Measurements from ENCODE around the gene POU2F1. TPM values are rescaled to one million over a fixed set of nuclear protein-coding genes. Genes with fewer than 3 reads are reported as not detected.

The POU2F1 gene
- total RNA-seq, 4 donors from 2014 or later, result 8.4 to 32.1 (median 17.5) TPM

DNA sequence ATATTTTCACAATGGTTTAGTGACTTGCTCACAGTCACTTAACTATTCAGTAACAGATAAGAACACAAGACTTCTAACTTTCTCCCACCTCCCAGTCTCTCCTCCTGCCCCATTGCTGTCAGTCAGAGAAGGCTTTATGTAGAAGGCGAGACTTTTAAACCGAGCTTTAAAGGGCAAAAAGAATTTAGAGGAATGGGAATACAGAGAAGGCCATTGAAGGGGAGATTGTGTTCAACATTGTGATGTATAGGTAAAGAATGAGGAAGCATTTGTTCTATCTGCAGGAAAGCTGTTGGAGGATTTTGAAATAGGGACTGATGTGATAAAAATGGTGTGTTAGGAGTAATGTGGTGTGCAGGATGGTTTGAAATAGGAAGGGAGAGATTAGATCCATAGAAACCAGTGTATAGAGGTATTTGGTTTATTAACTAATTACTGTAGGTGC lies 7.3 kb downstream of the POU2F1 start:
- Histone ChIP-seq H3K27me3 (no peaks in the 10 kb centered on the region), H3K36me3 (no peaks in the 10 kb centered on the region), H3K4me1 (peaks cover 26% of the 10 kb centered on the region), H3K9me3 (no peaks in the 10 kb centered on the region), H3K27ac (no peak overlapping the region), H3K4me3 (no peak overlapping the region)
- no peak for DNase-seq (ENCODE audit: low spot score in 2 of 2)
- WGBS, result 69% methylated on average over 2 of the region's 2 CpGs
- TF ChIP-seq EP300 (IDR thresholded peaks at IDR 0.05) (no peak), POLR2A (IDR thresholded peaks at IDR 0.05) (no peak), POLR2AphosphoS5 (IDR thresholded peaks at IDR 0.05) (no peak)
- TF ChIP-seq, protein P1, sequence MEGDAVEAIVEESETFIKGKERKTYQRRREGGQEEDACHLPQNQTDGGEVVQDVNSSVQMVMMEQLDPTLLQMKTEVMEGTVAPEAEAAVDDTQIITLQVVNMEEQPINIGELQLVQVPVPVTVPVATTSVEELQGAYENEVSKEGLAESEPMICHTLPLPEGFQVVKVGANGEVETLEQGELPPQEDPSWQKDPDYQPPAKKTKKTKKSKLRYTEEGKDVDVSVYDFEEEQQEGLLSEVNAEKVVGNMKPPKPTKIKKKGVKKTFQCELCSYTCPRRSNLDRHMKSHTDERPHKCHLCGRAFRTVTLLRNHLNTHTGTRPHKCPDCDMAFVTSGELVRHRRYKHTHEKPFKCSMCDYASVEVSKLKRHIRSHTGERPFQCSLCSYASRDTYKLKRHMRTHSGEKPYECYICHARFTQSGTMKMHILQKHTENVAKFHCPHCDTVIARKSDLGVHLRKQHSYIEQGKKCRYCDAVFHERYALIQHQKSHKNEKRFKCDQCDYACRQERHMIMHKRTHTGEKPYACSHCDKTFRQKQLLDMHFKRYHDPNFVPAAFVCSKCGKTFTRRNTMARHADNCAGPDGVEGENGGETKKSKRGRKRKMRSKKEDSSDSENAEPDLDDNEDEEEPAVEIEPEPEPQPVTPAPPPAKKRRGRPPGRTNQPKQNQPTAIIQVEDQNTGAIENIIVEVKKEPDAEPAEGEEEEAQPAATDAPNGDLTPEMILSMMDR (IDR thresholded peaks at IDR 0.05), result no peak

DNA sequence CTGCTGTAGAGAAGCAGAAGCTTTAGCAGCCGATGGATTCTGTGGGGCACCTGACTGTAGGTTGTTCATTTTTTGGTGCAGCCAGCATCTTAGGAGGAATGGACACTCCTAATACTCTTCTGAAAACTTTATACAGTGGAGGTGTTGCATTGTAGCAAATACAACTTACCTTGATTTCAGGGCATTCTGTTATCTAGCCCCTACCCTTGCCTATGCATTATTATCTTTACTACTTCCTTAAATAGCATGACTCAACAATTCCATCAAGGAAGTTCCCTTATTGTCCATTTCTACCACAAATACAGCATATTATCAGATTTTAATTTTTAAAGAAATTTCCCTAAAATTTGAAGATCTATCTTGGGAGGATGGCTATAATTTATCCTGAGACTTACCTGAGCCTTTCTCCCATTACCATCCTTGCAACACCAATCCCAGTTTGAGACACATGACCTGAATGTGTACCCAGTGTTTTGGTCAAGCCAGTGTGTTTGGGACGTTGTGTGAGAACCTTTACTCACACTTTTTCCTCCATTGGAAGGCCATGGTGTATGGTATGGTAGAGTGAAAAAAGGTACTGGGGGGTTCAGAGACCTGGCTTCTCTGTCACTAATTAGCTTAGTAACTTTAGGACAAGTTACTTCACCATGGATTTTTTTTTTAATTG lies 9.2 kb downstream of the POU2F1 start:
- TF ChIP-seq POLR2AphosphoS5 (IDR thresholded peaks at IDR 0.05) (no peak), EP300 (IDR thresholded peaks at IDR 0.05) (no peak), POLR2A (IDR thresholded peaks at IDR 0.05) (no peak)
- TF ChIP-seq, protein P1 (IDR thresholded peaks at IDR 0.05), result no peak
- Histone ChIP-seq H3K9me3 (no peaks in the 10 kb centered on the region), H3K27ac (no peak overlapping the region), H3K27me3 (no peaks in the 10 kb centered on the region), H3K36me3 (no peaks in the 10 kb centered on the region), H3K4me3 (no peak overlapping the region), H3K4me1 (peaks cover 27% of the 10 kb centered on the region)
- DNase-seq (ENCODE audit: low spot score in 2 of 2), result no peak
- WGBS, result 69% methylated on average over 2 of the region's 2 CpGs

DNA sequence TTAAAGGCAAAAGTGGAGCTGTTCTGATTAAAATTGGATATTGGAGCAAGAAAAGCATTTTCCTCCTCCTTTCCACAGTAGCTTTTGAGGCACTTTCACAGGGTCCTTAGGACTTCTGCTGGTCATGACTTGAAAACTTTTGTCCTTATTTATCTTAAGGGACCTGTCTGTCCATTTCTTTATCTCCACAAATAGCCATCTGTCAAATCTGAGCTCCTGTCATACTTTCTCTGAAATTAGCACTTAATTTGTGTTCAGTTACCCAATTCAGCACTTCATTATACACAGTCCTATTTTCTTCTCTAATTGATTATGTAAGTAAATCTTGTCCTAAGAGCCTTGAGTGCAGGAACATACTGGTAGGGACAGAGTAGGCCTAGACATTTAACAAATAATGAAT lies 9.8 kb downstream of the POU2F1 start:
- H3K4me1 ChIP-seq, result peaks cover 31% of the 10 kb centered on the region
- TF ChIP-seq POLR2AphosphoS5 (IDR thresholded peaks at IDR 0.05), result no peak
- TF ChIP-seq EP300 (IDR thresholded peaks at IDR 0.05), result no peak
- TF ChIP-seq, protein P1 (IDR thresholded peaks at IDR 0.05), result no peak
- H3K9me3 ChIP-seq, result no peaks in the 10 kb centered on the region
- H3K27ac ChIP-seq, result no peak overlapping the region
- DNase-seq (ENCODE audit: low spot score in 2 of 2), result no peak
- H3K4me3 ChIP-seq, result no peak overlapping the region
- H3K27me3 ChIP-seq, result no peaks in the 10 kb centered on the region
- H3K36me3 ChIP-seq, result no peaks in the 10 kb centered on the region

DNA sequence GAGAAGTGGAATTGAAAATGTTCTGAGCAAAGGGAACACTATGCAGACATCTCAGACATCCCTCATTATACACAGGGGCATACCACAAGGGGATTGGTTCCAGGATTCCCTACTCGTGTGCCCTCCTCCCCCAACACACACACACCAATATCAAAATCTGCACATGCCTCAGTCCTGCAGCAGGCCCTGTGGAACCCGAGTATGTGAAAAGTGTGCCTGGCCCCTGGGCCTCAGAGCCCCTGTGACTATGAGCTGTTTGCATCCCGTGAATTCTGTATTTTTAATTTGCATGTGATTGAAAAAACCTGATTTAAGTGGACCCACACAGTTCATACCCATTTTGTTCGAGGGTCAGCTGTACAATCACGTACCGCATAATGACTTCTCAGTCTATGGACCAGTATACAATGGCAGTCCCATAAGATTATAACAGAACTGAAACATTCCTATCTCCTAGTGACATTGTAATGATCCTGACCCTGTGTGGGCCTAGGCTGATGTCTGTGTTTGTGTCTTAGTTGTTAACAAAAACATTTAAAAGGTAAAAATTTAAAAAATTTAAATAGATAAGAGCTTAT lies 11.3 kb downstream of the POU2F1 start:
- DNase-seq (ENCODE audit: low spot score in 2 of 2), result no peak
- TF ChIP-seq POLR2A (IDR thresholded peaks at IDR 0.05) (no peak), POLR2AphosphoS5 (IDR thresholded peaks at IDR 0.05) (no peak)
- TF ChIP-seq, protein P1 (IDR thresholded peaks at IDR 0.05), result no peak
- no peak overlapping the region for H3K27ac ChIP-seq
- no peak overlapping the region for H3K4me3 ChIP-seq
- H3K9me3 ChIP-seq, result no peaks in the 10 kb centered on the region
- no peaks in the 10 kb centered on the region for H3K36me3 ChIP-seq
- H3K4me1 ChIP-seq, result peaks cover 24% of the 10 kb centered on the region
- no peaks in the 10 kb centered on the region for H3K27me3 ChIP-seq
- 86% methylated on average over 6 of the region's 6 CpGs for WGBS

DNA sequence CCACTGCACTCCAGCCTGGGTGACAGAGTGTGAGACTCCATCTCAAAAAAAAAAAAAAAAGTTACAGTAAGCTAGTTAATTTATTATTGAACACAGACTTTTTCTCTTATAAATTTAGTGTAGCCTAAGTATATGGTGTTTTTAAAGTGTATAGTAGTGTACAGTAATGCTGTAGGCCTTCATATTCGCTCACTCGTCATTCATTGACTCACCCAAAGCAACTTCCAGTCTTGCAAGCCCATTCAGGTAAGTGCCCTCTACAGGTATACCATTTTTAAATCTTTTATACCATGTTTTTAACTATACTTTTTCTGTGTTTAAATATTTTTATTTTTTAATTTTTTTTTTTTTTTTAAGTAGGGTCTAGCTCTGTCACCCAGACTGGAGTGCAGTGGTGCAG lies 12.1 kb downstream of the POU2F1 start:
- Histone ChIP-seq H3K4me1 (peaks cover 23% of the 10 kb centered on the region), H3K27ac (no peak overlapping the region), H3K4me3 (no peak overlapping the region), H3K9me3 (no peaks in the 10 kb centered on the region), H3K36me3 (no peaks in the 10 kb centered on the region), H3K27me3 (no peaks in the 10 kb centered on the region)
- no peak for DNase-seq (ENCODE audit: low spot score in 2 of 2)
- TF ChIP-seq POLR2A (IDR thresholded peaks at IDR 0.05) (no peak), POLR2AphosphoS5 (IDR thresholded peaks at IDR 0.05) (no peak), EP300 (IDR thresholded peaks at IDR 0.05) (no peak)
- TF ChIP-seq, protein P1 (IDR thresholded peaks at IDR 0.05), result no peak
- 94% methylated on average over 2 of the region's 2 CpGs for WGBS

Measured in suprapubic skin (tissue), 4 donors.